ENCODE results near the gene DOP1A.

DNA sequence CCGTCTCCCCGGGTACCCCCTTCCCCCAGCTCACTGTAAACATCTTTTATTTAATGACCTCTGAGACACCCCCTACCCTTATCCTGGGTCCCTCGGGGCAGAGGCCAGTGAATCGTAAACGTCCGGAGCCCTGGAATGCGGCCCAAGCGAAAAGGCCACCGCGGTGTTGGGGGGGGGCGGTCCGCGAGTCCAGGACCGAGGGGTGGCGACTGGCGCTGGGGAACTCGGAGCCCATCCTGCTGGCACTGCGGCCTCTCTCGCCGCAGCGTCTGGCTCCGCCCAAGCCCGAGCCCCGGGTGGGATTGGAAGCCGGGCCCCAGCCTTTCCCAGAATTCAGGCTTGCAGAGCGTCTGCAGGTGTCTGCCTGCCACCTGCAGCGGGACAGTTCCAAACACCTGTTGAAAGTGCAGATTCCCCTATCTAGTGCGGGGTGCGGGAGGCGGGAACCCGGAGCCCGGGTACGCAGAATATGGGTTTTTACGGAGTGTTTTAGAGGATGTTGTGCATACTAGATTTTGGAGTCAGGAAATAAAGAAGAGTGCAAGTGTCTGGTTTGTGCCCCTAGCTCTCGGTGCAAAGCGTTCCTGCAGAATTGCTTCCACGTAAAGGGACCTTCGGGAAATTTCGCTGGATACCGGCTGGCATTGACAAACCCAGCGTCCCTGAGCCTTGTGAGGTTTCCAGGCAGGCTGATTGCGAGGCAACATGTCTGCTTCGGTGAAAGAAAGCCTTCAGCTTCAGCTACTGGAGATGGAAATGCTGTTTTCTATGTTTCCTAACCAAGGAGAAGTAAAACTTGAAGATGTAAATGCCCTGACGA lies 126.5 kb downstream of the DOP1A start:
- no peak for TF ChIP-seq CTCF (IDR thresholded peaks at IDR 0.05)
- no peak for TF ChIP-seq POLR2A (IDR thresholded peaks at IDR 0.05)

Data from testis (tissue), 2 donors.